ENCODE measurements around the gene CARD19.
A peak's percentile ranks its signal among the peaks of the same experiment; 100 is the strongest.

CARD19 gene

DNA sequence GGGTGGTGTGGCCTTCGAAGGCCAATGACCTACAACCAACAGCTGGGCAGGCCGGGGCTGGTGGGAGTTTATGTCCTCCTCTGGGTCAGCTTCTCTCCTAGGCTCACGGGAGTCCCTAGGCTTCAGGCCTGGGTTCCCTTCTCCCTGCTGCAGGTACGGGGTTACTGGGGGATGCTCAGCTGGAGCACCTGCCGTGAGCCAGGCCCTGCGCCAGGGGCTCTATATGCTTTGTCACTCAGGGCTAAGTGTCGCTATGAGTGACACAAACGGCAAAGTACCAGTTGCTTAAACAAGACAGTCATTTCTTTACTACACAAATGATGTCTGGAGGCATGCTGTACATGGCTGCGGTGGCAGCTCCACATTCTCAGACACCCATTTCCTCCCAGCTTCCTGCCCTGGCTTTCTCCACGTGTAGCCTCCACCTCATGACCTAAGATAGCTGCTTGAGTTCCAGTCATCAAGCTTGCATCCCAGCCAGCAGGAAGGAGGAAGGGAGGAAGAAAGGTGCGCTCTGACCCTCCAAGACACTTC is 60.5 kb downstream of the CARD19 start:
- no peak overlapping the region for H3K4me3 ChIP-seq (ENCODE audit: low read depth, low read length)
- TF ChIP-seq, protein P1, sequence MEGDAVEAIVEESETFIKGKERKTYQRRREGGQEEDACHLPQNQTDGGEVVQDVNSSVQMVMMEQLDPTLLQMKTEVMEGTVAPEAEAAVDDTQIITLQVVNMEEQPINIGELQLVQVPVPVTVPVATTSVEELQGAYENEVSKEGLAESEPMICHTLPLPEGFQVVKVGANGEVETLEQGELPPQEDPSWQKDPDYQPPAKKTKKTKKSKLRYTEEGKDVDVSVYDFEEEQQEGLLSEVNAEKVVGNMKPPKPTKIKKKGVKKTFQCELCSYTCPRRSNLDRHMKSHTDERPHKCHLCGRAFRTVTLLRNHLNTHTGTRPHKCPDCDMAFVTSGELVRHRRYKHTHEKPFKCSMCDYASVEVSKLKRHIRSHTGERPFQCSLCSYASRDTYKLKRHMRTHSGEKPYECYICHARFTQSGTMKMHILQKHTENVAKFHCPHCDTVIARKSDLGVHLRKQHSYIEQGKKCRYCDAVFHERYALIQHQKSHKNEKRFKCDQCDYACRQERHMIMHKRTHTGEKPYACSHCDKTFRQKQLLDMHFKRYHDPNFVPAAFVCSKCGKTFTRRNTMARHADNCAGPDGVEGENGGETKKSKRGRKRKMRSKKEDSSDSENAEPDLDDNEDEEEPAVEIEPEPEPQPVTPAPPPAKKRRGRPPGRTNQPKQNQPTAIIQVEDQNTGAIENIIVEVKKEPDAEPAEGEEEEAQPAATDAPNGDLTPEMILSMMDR (IDR thresholded peaks at IDR 0.05; ENCODE audit: low read depth, low read length) = no peak
- in situ Hi-C loops (cut with HindIII; ENCODE audit: low sequenced_read_pairs) = no loop called here
- no peak for DNase-seq (ENCODE audit: low read depth, low spot score)

DNA sequence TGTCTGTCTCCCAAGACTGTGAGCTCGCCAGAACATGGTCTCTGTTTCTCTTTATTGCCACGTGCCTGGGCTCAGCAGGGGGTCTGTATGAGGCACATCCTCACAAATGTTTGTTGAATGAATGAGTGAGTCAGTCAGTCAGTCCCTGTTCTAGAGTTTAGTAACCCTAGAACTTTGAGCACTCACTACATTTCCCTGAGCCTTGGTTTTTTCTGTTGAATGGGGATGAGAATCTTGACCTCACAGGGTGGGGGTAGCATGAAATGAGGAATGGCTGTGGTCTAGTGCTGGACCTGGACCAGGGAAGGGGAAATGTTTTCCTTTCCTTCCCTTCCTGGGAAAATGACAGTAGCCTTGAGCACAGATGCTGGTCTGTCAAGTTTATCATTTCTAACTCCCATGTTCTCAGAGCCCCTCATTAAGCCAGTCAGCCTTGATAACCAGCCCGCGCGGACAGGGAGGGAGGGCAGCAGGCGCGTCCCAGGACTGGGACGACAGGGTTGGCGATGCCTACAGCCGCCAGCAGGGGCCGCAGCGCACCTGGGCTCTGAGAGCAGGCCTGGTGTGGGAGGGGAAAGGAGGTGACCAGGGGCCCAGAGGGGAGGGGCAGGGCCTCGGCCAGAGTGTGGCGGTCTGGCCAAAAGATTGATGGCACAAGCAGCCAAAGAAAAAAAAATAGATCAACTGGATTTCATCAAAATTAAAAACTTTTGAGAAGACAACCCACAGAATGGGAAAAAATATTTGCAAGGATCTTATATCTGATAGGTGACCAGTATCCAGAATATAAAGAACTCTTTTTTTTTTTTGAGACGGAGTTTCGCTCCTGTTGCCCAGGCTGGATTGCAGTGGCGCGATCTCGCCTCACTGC is 63.8 kb downstream of the CARD19 start:
- H3K4me3 ChIP-seq (ENCODE audit: low read depth, low read length) = no peak overlapping the region
- in situ Hi-C loops (cut with HindIII; ENCODE audit: low sequenced_read_pairs) = no loop called here
- peak; percentile 82 for DNase-seq (ENCODE audit: low read depth, low spot score)
- TF ChIP-seq, protein P1 (IDR thresholded peaks at IDR 0.05; ENCODE audit: low read depth, low read length) = peak; percentile 99

DNA sequence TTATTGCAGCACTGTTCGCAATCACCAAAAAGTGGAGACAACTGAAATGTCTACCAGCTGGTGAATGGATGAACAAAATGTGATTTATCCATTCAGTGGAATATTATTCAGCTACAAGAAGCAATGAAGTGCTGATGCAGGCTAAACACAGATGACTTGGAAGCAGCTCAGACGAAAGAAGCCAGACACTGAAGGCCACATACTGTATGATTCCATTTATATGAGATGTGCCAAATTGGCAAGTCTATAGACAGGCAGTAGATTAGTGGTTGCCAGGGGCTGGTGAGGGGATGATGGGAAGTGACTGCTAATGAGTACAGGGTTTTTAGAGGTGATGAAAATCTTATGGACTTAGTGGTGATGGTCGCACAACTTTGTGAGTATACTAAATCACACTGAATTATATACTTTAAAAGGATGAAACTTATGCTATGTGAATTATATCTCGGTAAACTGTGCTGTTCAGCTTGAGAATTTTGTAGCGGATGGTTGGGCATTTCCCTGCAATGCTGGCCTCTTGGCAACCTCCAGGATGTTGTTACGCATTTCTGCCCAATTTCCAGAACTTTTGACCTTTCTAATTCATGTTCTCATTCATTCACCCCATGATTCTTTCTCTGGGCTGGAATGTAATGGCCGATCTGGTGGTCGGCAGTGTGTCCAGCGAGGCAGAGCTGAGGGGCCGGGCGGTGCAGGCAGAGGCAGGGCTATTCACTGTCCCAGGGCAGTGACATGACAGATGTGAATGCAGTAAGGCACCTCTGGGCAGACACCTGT is 66.0 kb downstream of the CARD19 start:
- no peak for DNase-seq (ENCODE audit: low read depth, low spot score)
- TF ChIP-seq, protein P1 (IDR thresholded peaks at IDR 0.05; ENCODE audit: low read depth, low read length) = no peak
- in situ Hi-C loops (cut with HindIII; ENCODE audit: low sequenced_read_pairs) = no loop called here
- H3K4me3 ChIP-seq (ENCODE audit: low read depth, low read length) = no peak overlapping the region

Data from astrocyte of the spinal cord (primary cell).